Sigmoid colon (tissue), 4 donors: ENCODE data around the gene NOP10.

Experiments
- EP300 ChIP-seq, 4 donors: sonication (generic); formaldehyde crosslinking; IDR thresholded peaks; one replicate each; pipeline ENCODE4 v1.6.1; 2017; ENCODE audit warnings: antibody characterized with exemption in 4 of 4
- POLR2AphosphoS5 ChIP-seq, 4 donors: sonication (generic); formaldehyde crosslinking; IDR thresholded peaks; one replicate each; pipeline ENCODE4 v1.6.1; 2017; ENCODE audit warnings: antibody characterized with exemption in 4 of 4
- TF ChIP-seq, protein P1 (sequence below), 4 experiments: fragments of 450-650 bp in 3 of 4; fragments of 200-600 bp in 1 of 4; IDR thresholded peaks; one replicate each; pipeline ENCODE4 v1.5.1; 2016 to 2019; ENCODE audit warnings: antibody characterized with exemption in 4 of 4, mild to moderate bottlenecking in 3 of 4, moderate library complexity in 2 of 4

DNA sequence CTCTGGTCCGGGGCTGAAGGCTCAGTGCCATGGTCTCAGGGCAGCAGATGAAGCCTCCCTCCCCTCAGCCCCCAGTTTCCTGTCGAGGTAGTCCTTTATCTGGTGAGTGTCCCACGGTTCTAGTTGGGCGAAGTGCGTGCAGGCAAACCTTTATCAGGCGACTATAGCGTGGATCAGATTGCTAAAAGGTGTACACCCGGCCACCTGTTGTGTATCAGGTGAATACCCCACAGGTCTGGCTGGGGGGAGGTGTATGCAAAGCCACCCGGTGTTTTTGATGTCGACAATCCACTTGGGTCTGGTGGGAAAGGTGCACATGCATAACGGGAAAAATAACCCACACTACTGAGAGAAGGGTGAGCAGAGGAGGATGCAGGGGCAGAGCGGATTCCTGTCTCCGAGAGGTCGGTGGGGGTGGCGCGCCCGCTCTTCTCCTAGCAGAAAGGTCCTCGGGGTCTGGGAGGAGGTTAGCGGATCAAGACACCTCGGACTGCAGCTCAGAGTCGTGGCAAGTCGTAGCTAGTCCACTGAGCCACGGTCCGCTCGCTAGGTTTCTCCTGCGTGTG is 5.9 kb downstream of the NOP10 start:
- TF ChIP-seq POLR2AphosphoS5 (IDR thresholded peaks at IDR 0.05) (no peak), EP300 (IDR thresholded peaks at IDR 0.05) (no peak)
- TF ChIP-seq, protein P1, sequence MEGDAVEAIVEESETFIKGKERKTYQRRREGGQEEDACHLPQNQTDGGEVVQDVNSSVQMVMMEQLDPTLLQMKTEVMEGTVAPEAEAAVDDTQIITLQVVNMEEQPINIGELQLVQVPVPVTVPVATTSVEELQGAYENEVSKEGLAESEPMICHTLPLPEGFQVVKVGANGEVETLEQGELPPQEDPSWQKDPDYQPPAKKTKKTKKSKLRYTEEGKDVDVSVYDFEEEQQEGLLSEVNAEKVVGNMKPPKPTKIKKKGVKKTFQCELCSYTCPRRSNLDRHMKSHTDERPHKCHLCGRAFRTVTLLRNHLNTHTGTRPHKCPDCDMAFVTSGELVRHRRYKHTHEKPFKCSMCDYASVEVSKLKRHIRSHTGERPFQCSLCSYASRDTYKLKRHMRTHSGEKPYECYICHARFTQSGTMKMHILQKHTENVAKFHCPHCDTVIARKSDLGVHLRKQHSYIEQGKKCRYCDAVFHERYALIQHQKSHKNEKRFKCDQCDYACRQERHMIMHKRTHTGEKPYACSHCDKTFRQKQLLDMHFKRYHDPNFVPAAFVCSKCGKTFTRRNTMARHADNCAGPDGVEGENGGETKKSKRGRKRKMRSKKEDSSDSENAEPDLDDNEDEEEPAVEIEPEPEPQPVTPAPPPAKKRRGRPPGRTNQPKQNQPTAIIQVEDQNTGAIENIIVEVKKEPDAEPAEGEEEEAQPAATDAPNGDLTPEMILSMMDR (IDR thresholded peaks at IDR 0.05): no peak
